GM10847 (cell line): Measurements from ENCODE around the gene FADS3.

Source experiments
- POLR2A ChIP-seq: IDR thresholded peaks from 2 replicates; pipeline ENCODE4 v1.6.1; 2011; ENCODE audit not compliant: insufficient read length; ENCODE audit errors: extremely low read depth

The FADS3 gene

GRCh38 chr11:61892085-61892370 lies 683 bp upstream of the FADS3 start:
- TF ChIP-seq POLR2A, result no peak

GRCh38 chr11:61890529-61891330 lies 615 bp downstream of the FADS3 start:
- no peak for TF ChIP-seq POLR2A

GRCh38 chr11:61889831-61890230 lies 1.5 kb downstream of the FADS3 start:
- no peak for TF ChIP-seq POLR2A

- no peak for TF ChIP-seq POLR2A
Observed at GRCh38 chr11:61888590-61888989, 2.8 kb downstream of the FADS3 start.

- no peak for TF ChIP-seq POLR2A
Observed at GRCh38 chr11:61887839-61888494, 3.4 kb downstream of the FADS3 start.

- TF ChIP-seq POLR2A, result no peak
Observed at GRCh38 chr11:61886643-61887042, 4.7 kb downstream of the FADS3 start.

- no peak for TF ChIP-seq POLR2A
Observed at GRCh38 chr11:61885784-61886580, 5.4 kb downstream of the FADS3 start.

GRCh38 chr11:61885166-61885778 lies 6.1 kb downstream of the FADS3 start:
- no peak for TF ChIP-seq POLR2A

GRCh38 chr11:61883947-61884346 lies 7.4 kb downstream of the FADS3 start:
- TF ChIP-seq POLR2A, result no peak

- no peak for TF ChIP-seq POLR2A
Observed at GRCh38 chr11:61883327-61883726, 8.0 kb downstream of the FADS3 start.

- TF ChIP-seq POLR2A, result no peak
Observed at GRCh38 chr11:61882879-61883278, 8.5 kb downstream of the FADS3 start.

- TF ChIP-seq POLR2A, result no peak
Observed at GRCh38 chr11:61881397-61881796, 9.9 kb downstream of the FADS3 start.

- no peak for TF ChIP-seq POLR2A
Observed at GRCh38 chr11:61880454-61880853, 10.9 kb downstream of the FADS3 start.

GRCh38 chr11:61880031-61880430 lies 11.3 kb downstream of the FADS3 start:
- TF ChIP-seq POLR2A, result no peak

GRCh38 chr11:61879152-61879551 lies 12.2 kb downstream of the FADS3 start:
- TF ChIP-seq POLR2A, result no peak

GRCh38 chr11:61875698-61876097 lies 15.6 kb downstream of the FADS3 start:
- no peak for TF ChIP-seq POLR2A
